Epithelial cell of proximal tubule (primary cell): Measurements from ENCODE around the gene OXSR1. TPM values are rescaled to one million over a fixed set of nuclear protein-coding genes. Genes with fewer than 3 reads are reported as not detected.

Experiments used
- DNase-seq: peaks from one replicate; pipeline ENCODE4 v3.0.0-alpha.2; 2011; ENCODE audit warnings: low read depth
- H3K4me3 ChIP-seq: 2 replicates; pipeline ENCODE4 v1.5.1; 2011; ENCODE audit warnings: low read depth, mild to moderate bottlenecking, low read length
- CTCF ChIP-seq: conservative IDR thresholded peaks from 2 replicates; pipeline ENCODE4 v1.5.1; 2012; ENCODE audit warnings: low read depth, mild to moderate bottlenecking, low read length
- total RNA-seq: library from RNA; depleted of rRNA; stranded (reverse); fragments of >200 nt; gene quantifications from 2 replicates; pipeline ENCODE4 v1.2.3, GENCODE V29; 2015

Gene OXSR1
- total RNA-seq, 1 donor from 2014 or later = 39.2 TPM

- H3K4me3 ChIP-seq = no peak overlapping the region
- no peak for DNase-seq
- no peak for TF ChIP-seq CTCF
Measured at GRCh38 chr3:38214560-38214959, 49.2 kb downstream of the OXSR1 start.

GRCh38 chr3:38219609-38220197 lies 54.4 kb downstream of the OXSR1 start:
- no peak for DNase-seq
- H3K4me3 ChIP-seq = no peak overlapping the region
- TF ChIP-seq CTCF = no peak

GRCh38 chr3:38221005-38221404 lies 55.7 kb downstream of the OXSR1 start:
- no peak overlapping the region for H3K4me3 ChIP-seq
- TF ChIP-seq CTCF = no peak
- DNase-seq = no peak

- DNase-seq = no peak
- TF ChIP-seq CTCF = no peak
- no peak overlapping the region for H3K4me3 ChIP-seq
Measured at GRCh38 chr3:38222032-38222634, 56.8 kb downstream of the OXSR1 start.

GRCh38 chr3:38224357-38224756 lies 59.0 kb downstream of the OXSR1 start:
- no peak overlapping the region for H3K4me3 ChIP-seq
- no peak for TF ChIP-seq CTCF
- DNase-seq = no peak

GRCh38 chr3:38226273-38226672 lies 60.9 kb downstream of the OXSR1 start:
- TF ChIP-seq CTCF = no peak
- DNase-seq = no peak
- H3K4me3 ChIP-seq = no peak overlapping the region

GRCh38 chr3:38227989-38228388 lies 62.7 kb downstream of the OXSR1 start:
- no peak for DNase-seq
- no peak overlapping the region for H3K4me3 ChIP-seq
- TF ChIP-seq CTCF = no peak
